GM19238 (cell line): ENCODE measurements around the gene GLT8D2.

Experiments
- DNase-seq: peaks from one replicate; pipeline ENCODE4 v3.0.0; 2011; ENCODE audit warnings: low spot score; ENCODE audit not compliant: insufficient read length

The GLT8D2 gene

GRCh38 chr12:104000807-104001434, 49.1 kb downstream of the GLT8D2 start:
- no peak for DNase-seq

GRCh38 chr12:103998976-103999375, 51.0 kb downstream of the GLT8D2 start:
- DNase-seq: no peak

- DNase-seq: no peak
These were observed 52.6 kb downstream of the GLT8D2 start for GRCh38 chr12:103997286-103997900.

- no peak for DNase-seq
These were observed 53.4 kb downstream of the GLT8D2 start for GRCh38 chr12:103996595-103996994.

GRCh38 chr12:103994235-103994634, 55.8 kb downstream of the GLT8D2 start:
- DNase-seq: no peak

- DNase-seq: no peak
These were observed 63.2 kb downstream of the GLT8D2 start for GRCh38 chr12:103986829-103987228.

- no peak for DNase-seq
These were observed 71.5 kb downstream of the GLT8D2 start for GRCh38 chr12:103978384-103978982.

- no peak for DNase-seq
These were observed 74.6 kb downstream of the GLT8D2 start for GRCh38 chr12:103975368-103975767.

- no peak for DNase-seq
These were observed 76.1 kb downstream of the GLT8D2 start for GRCh38 chr12:103973909-103974308.

- DNase-seq: no peak
These were observed 80.6 kb downstream of the GLT8D2 start for GRCh38 chr12:103969391-103969790.

GRCh38 chr12:103966736-103967135, 83.3 kb downstream of the GLT8D2 start:
- no peak for DNase-seq

- peak; percentile 90 for DNase-seq
These were observed 84.1 kb downstream of the GLT8D2 start, which contains the start of gene TDG for GRCh38 chr12:103965590-103966504. TSS of gene TDG (plus strand) at chr12:103965872. CDS start at chr12:103966038, 166 bp downstream.

- DNase-seq: no peak
These were observed 84.8 kb downstream of the GLT8D2 start for GRCh38 chr12:103965255-103965589.

- DNase-seq: no peak
These were observed 85.2 kb downstream of the GLT8D2 start for GRCh38 chr12:103964805-103965204.

- DNase-seq: no peak
These were observed 87.5 kb downstream of the GLT8D2 start for GRCh38 chr12:103962493-103962892.

GRCh38 chr12:103960616-103961227, 89.3 kb downstream of the GLT8D2 start:
- no peak for DNase-seq

- DNase-seq: no peak
These were observed 91.4 kb downstream of the GLT8D2 start for GRCh38 chr12:103958621-103959020.

GRCh38 chr12:103957865-103958388, 92.1 kb downstream of the GLT8D2 start:
- no peak for DNase-seq

GRCh38 chr12:103956509-103957027, 93.4 kb downstream of the GLT8D2 start:
- no peak for DNase-seq

- no peak for DNase-seq
These were observed 94.0 kb downstream of the GLT8D2 start for GRCh38 chr12:103955811-103956508.
